ENCODE data around the gene HGS.

DNA sequence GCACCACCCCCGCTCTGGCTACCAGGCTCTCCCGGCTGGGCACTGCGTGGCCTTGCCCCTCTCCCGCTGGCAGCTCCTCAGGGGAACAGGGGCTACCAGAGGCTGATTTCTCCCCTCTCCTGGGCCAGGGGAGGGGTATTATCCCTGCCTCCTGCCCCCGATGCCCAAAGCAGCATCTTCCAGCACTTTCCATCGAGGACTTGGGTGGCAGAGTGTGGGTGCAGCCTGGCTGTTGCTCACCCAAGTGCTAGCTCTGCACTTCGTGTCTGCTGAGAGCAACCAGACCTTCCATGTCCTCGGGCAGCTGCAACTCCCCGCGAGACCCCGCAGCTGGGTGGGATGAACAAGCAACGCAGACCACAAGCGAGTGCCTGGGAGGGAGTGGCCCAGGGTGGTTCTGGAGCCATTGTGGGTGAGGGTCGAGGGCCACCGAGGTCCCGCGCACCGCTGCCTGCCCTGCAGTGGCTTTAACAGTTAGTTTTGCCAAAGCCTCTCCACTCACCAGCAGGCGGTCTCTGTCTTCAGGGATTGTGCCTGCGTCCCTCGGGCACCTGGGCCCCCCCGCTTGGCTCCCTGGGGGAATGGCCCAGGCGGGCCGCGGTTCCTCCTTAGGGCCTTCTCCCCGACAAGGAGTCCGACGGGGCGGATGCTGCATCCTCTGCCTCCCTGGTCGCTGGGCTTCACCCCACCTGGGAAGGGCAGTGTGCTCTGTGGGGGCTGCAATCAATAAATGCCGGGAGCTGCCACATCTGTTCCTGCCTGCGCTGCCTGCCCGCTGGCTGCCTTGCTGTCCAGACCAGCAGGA is 36.7 kb downstream of the HGS start:
- no peak for TF ChIP-seq EZH2 (IDR thresholded peaks at IDR 0.05; ENCODE audit: borderline replicate concordance, insufficient read depth, low read length, poor library complexity, severe bottlenecking)
- TF ChIP-seq, protein P1, sequence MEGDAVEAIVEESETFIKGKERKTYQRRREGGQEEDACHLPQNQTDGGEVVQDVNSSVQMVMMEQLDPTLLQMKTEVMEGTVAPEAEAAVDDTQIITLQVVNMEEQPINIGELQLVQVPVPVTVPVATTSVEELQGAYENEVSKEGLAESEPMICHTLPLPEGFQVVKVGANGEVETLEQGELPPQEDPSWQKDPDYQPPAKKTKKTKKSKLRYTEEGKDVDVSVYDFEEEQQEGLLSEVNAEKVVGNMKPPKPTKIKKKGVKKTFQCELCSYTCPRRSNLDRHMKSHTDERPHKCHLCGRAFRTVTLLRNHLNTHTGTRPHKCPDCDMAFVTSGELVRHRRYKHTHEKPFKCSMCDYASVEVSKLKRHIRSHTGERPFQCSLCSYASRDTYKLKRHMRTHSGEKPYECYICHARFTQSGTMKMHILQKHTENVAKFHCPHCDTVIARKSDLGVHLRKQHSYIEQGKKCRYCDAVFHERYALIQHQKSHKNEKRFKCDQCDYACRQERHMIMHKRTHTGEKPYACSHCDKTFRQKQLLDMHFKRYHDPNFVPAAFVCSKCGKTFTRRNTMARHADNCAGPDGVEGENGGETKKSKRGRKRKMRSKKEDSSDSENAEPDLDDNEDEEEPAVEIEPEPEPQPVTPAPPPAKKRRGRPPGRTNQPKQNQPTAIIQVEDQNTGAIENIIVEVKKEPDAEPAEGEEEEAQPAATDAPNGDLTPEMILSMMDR (IDR thresholded peaks at IDR 0.05; ENCODE audit: poor library complexity, severe bottlenecking) = no peak
- TF ChIP-seq, protein P2, sequence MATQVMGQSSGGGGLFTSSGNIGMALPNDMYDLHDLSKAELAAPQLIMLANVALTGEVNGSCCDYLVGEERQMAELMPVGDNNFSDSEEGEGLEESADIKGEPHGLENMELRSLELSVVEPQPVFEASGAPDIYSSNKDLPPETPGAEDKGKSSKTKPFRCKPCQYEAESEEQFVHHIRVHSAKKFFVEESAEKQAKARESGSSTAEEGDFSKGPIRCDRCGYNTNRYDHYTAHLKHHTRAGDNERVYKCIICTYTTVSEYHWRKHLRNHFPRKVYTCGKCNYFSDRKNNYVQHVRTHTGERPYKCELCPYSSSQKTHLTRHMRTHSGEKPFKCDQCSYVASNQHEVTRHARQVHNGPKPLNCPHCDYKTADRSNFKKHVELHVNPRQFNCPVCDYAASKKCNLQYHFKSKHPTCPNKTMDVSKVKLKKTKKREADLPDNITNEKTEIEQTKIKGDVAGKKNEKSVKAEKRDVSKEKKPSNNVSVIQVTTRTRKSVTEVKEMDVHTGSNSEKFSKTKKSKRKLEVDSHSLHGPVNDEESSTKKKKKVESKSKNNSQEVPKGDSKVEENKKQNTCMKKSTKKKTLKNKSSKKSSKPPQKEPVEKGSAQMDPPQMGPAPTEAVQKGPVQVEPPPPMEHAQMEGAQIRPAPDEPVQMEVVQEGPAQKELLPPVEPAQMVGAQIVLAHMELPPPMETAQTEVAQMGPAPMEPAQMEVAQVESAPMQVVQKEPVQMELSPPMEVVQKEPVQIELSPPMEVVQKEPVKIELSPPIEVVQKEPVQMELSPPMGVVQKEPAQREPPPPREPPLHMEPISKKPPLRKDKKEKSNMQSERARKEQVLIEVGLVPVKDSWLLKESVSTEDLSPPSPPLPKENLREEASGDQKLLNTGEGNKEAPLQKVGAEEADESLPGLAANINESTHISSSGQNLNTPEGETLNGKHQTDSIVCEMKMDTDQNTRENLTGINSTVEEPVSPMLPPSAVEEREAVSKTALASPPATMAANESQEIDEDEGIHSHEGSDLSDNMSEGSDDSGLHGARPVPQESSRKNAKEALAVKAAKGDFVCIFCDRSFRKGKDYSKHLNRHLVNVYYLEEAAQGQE (IDR thresholded peaks at IDR 0.05; ENCODE audit: borderline replicate concordance) = no peak
- TF ChIP-seq EP300 (conservative IDR thresholded peaks at IDR 0.05; ENCODE audit: poor library complexity, severe bottlenecking) = no peak
- no peak for TF ChIP-seq TAF1 (IDR thresholded peaks at IDR 0.05; ENCODE audit: low read depth)
